Psoas muscle (tissue), 8 donors: ENCODE results near the gene CDC42BPB. TPM values are rescaled to one million over a fixed set of nuclear protein-coding genes. Genes with fewer than 3 reads are reported as not detected.

Source experiments
- ATAC-seq, 4 donors: fragments of 200-7000 bp; cut with Tn5 transposase; one replicate each; pipeline ENCODE4 v1.9.1; 2020; ENCODE audit warnings: moderate library complexity in 3 of 4, mild to moderate bottlenecking in 2 of 4
- DNase-seq, 2 donors: peaks; one replicate each; pipeline ENCODE4 v3.0.0-alpha.2; 2020
- H3K27ac ChIP-seq: fragments of 200-600 bp; one replicate; pipeline ENCODE4 v1.8.0; 2022
- H3K27me3 ChIP-seq, 3 donors: fragments of 200-600 bp in 1 of 3; one replicate each; pipeline versions ENCODE4 v1.6.1 to v1.8.0; 2013 to 2022; ENCODE audit warnings: low read length in 2 of 3, mild to moderate bottlenecking in 2 of 3, moderate library complexity in 1 of 3; ENCODE audit not compliant: insufficient read depth in 3 of 3
- H3K36me3 ChIP-seq, 2 donors: fragments of 200-600 bp in 1 of 2; one replicate each; pipeline versions ENCODE4 v1.6.1 to v1.8.0; 2013 to 2022; ENCODE audit warnings: low read depth in 1 of 2, mild to moderate bottlenecking in 1 of 2, moderate library complexity in 1 of 2; ENCODE audit not compliant: insufficient read depth in 1 of 2
- H3K4me1 ChIP-seq: fragments of 200-600 bp; one replicate; pipeline ENCODE4 v1.8.0; 2022
- H3K4me3 ChIP-seq: fragments of 200-600 bp; one replicate; pipeline ENCODE4 v1.8.0; 2022; ENCODE audit warnings: mild to moderate bottlenecking
- H3K9me3 ChIP-seq: fragments of 200-600 bp; one replicate; pipeline ENCODE4 v1.8.0; 2022
- WGBS, 3 donors: extraction: QIAGEN DNeasy Blood & Tissue Kit; methylation state at CpG; one replicate each; pipeline versions ENCODE4 v1.1.6 to v1.1.7; 2013; 5-methylcytosine and 5-hydroxymethylcytosine counted together
- intact Hi-C, 2 donors: fragments of 100-400 bp; cut with DNase I; formaldehyde crosslinking; loops; one replicate each; pipeline versions ENCODE4 v1.11.0 to v1.14.2; 2022
- polyA plus RNA-seq, 3 donors: library from polyadenylated mRNA; stranded (reverse); fragments of 200-250 nt; gene quantifications; one replicate each; pipeline ENCODE4 v1.2.3, GENCODE V29; 2013
- total RNA-seq, 4 donors: library from RNA; stranded (reverse); fragmentation: NEBNext Ultra II Directional in 2 of 4; extraction: Animal tissue kit (Norgen Biotek cat#: 25700) in 2 of 4; gene quantifications; one replicate each; pipeline versions ENCODE4 v1.2.1 to v1.2.4, GENCODE V29; 2021 to 2023
- TF ChIP-seq, protein P1 (sequence below): fragments of 200-600 bp; IDR thresholded peaks from one replicate; pipeline ENCODE4 v1.8.0; 2022; ENCODE audit warnings: antibody characterized with exemption
- donor health status: healthy with polysubstance abuse.
- donor health status: DM: no; HTN: no; CAD: no; lungs with moderate emphysema.
- donor health status: Bipolar disorder and iron deficiency.
- donor health status: healthy.
- donor health status: DM: yes; HTN: yes; CAD: no.
- donor health status: DM: no; HTN: no; CAD: no.
- donor health status: DM: no; HTN: no; CAD: no.
- donor health status: DM: yes; HTN: yes; CAD: no.

Gene CDC42BPB
- total and polyA plus RNA-seq, 7 donors, result 20.2 to 57.4 (median 40.0) TPM

DNA sequence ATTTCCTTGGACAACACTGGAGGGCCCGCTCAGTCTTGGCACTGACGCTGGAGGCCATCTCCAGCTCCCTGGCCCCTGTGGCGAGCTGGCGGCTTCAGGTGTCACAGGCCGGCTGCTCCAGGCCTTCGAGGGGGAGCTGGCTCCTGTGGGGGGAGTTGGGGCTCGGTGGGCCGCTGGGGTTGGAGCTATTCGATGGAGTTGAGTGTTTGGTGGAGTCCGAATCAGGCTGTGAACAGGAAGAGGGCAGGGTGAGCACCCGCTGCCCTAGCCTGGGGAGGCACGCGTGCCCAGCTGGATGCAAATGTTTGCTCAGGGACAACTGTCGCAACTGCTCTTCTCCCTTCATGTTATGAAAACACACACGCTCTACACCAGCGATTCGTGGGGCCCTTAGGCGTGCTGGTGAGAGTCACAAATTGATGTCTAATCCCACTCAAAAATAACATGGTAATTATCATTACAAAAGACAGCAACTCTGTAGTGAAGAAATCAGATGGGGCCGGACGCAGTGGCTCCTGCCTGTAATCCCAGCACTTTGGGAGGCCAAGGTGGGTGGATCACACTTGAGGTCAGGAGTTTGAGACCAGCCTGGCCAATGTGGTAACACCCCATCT, 123.6 kb downstream of the CDC42BPB start:
- H3K27me3 ChIP-seq, result peaks cover 0 to 17% (median 17%) of the 10 kb centered on the region in 3 donors
- ATAC-seq (no peak), DNase-seq (peak in 1 of 2 donors; percentile 39)
- peaks cover 9% of the 10 kb centered on the region for H3K4me1 ChIP-seq
- H3K27ac ChIP-seq, result no peak overlapping the region
- intact Hi-C loops, result no loop called here
- H3K36me3 ChIP-seq, result peaks cover 2 to 41% of the 10 kb centered on the region in 2 donors
- no peak overlapping the region for H3K4me3 ChIP-seq
- no peaks in the 10 kb centered on the region for H3K9me3 ChIP-seq
- TF ChIP-seq, protein P1, sequence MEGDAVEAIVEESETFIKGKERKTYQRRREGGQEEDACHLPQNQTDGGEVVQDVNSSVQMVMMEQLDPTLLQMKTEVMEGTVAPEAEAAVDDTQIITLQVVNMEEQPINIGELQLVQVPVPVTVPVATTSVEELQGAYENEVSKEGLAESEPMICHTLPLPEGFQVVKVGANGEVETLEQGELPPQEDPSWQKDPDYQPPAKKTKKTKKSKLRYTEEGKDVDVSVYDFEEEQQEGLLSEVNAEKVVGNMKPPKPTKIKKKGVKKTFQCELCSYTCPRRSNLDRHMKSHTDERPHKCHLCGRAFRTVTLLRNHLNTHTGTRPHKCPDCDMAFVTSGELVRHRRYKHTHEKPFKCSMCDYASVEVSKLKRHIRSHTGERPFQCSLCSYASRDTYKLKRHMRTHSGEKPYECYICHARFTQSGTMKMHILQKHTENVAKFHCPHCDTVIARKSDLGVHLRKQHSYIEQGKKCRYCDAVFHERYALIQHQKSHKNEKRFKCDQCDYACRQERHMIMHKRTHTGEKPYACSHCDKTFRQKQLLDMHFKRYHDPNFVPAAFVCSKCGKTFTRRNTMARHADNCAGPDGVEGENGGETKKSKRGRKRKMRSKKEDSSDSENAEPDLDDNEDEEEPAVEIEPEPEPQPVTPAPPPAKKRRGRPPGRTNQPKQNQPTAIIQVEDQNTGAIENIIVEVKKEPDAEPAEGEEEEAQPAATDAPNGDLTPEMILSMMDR, result no peak
- 92 to 95% (median 93%) methylated on average over 20 of the region's 20 CpGs for WGBS, 3 donors

DNA sequence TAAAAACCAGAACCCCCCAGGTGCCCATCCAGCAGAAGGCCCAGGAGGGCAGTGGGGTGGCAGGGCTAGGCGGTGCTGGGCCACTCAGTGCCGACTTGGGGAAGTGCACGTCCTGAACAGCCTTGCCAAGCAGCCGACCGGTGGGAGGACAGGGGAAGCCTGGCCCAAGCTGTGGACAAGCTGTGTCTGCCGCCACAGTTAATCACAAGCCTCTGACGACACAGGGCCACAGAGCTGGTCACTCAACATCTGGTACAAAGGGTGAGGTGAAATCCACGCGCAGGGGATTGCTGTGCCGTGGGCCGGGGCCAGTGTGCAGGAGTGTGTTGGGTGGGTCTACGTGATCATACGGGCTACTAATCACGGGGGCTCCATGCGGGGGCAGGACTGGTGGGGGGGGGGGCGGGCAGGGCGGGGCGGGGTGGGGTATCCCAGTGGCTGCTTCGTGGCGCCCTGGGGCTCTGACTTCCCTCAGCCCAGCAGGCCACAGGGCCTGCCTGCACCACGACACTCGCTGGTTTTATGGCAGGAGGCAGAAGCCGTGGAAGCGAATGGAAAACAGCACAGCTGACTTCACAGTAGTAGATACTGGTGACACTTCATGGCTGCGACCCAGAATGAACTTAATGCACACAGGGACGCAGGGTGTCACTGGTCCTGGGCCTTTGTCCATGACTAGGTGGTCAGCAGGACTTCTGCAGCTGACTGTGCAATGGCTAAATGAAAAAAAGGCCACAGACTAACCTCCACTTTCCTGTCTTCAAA, 124.7 kb downstream of the CDC42BPB start:
- intact Hi-C loops, result no loop called here
- 87 to 94% (median 89%) methylated on average over 20 to 26 of the region's 26 CpGs for WGBS, 3 donors
- Histone ChIP-seq H3K4me3 (no peak overlapping the region), H3K27ac (no peak overlapping the region), H3K27me3 (peaks cover 0 to 28% (median 22%) of the 10 kb centered on the region in 3 donors), H3K4me1 (peaks cover 13% of the 10 kb centered on the region), H3K9me3 (no peaks in the 10 kb centered on the region), H3K36me3 (peaks cover 2 to 30% of the 10 kb centered on the region in 2 donors)
- ATAC-seq (no peak), DNase-seq (peak in 1 of 2 donors; percentile 45)
- TF ChIP-seq, protein P1, result no peak

DNA sequence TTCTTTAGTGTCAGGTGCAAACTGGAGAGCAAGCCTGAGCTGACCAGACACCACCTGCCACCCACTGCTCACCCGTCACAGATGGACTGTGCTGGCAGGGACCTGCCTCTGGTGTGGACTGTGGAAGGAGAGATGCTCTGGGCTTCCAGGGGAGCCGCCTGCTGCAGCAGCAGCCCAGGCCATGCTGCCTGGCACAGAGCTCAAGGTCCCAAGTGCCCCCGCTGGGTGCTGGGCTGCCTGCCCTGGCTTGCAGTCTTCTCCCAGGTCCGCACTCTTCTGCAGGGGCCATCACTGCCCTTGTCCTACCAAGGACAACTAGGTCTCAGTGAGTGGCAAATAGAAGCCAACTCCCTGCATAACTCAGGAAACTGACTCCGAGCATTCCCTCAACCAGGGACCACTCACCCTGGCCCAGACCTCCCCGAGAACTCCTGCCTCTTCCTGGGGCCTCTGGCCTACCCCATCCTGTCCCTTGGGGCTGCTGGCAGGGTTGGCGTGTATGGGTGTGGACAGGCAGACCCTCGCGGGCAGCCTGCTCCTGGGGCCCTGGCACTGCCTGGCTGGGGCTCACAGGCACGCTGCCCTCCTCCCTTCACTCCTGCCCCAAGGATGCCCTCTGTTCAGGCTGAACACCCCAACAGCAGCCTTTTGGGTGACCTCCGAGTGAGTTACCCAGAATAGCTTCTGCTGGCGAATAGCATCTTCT, 125.6 kb downstream of the CDC42BPB start:
- intact Hi-C loops, result no loop called here
- 90 to 94% (median 91%) methylated on average over 12 of the region's 12 CpGs for WGBS, 3 donors
- ATAC-seq (no peak), DNase-seq (peak in 1 of 2 donors; percentile 40)
- no peak overlapping the region for H3K4me3 ChIP-seq
- no peak overlapping the region for H3K27ac ChIP-seq
- TF ChIP-seq, protein P1, result no peak
- H3K4me1 ChIP-seq, result peaks cover 13% of the 10 kb centered on the region
- peaks cover 2 to 21% of the 10 kb centered on the region in 2 donors for H3K36me3 ChIP-seq
- no peaks in the 10 kb centered on the region for H3K9me3 ChIP-seq
- peaks cover 0 to 34% (median 22%) of the 10 kb centered on the region in 3 donors for H3K27me3 ChIP-seq

DNA sequence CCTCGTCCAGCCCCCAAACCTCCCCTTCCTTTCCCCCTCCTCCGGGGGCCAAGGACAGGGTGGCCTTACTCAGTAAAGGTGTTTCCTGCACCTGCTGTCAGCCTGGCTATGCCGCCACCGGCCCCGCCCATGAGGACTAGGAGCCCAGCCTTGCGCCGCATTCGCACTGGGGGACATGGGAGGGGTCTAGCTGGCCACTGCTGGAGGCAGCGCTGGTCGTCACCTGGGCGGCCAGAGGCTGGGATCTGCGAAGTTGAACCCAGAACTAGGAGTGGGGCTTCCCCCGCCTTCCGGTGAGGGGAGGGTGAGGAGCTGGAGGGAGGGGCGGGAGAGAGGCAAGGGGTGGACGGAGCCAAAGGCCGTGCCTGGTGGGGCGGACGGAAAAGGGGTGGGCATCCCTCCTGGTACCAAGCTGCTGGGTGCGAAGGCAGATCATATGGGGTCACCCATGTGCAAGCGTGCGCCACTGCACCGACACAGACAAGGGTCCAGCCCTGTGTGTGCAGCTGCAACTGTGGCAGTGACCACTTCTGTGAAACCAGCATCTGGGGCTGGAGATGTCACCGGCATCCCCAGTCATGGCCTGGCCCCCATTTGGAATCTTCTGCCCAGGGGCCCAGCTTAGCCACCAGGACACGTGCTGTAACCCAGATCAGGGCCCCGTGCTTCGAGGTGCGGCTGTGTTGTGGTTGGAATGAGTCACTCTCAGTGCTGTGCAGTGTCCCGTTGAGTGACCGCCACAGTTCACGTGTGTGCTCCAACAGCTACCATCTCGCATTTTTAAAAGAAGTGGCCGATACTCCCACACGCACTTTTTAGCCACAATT, 126.4 kb downstream of the CDC42BPB start:
- Histone ChIP-seq H3K36me3 (peaks cover 2 to 13% of the 10 kb centered on the region in 2 donors), H3K27ac (no peak overlapping the region), H3K4me1 (peaks cover 13% of the 10 kb centered on the region), H3K4me3 (no peak overlapping the region), H3K27me3 (peaks cover 0 to 38% (median 22%) of the 10 kb centered on the region in 3 donors), H3K9me3 (no peaks in the 10 kb centered on the region)
- peak in 1 of 2 donors; percentile 43 for DNase-seq
- intact Hi-C loops, result no loop called here
- WGBS, 3 donors, result 52 to 64% (median 60%) methylated on average over 32 to 34 of the region's 34 CpGs
- peak in 2 of 4 donors; percentile 22 to 30 for ATAC-seq
- TF ChIP-seq, protein P1, result no peak
